Measurements from ENCODE around the gene MCF2L. TPM values are rescaled to one million over a fixed set of nuclear protein-coding genes. Genes with fewer than 3 reads are reported as not detected.

MCF2L gene
- total RNA-seq, 1 donor from 2014 or later, result 49.5 TPM

GRCh38 chr13:112991609-112992008 is 22.6 kb downstream of the MCF2L start:
- intact Hi-C loops (cut with micrococcal nuclease), result no loop called here
- no peak for DNase-seq
- ATAC-seq, result no peak

GRCh38 chr13:112992931-112993680 is 24.1 kb downstream of the MCF2L start:
- intact Hi-C loops (cut with micrococcal nuclease), result no loop called here
- no peak for DNase-seq
- no peak for ATAC-seq

GRCh38 chr13:112994084-112994780 is 25.2 kb downstream of the MCF2L start:
- ATAC-seq (no peak), DNase-seq (no peak)
- intact Hi-C loops (cut with micrococcal nuclease), result no loop called here

- intact Hi-C loops (cut with micrococcal nuclease), result no loop called here
- DNase-seq (no peak), ATAC-seq (no peak)
Observed at GRCh38 chr13:112994781-112995355, 25.9 kb downstream of the MCF2L start.

GRCh38 chr13:112995395-112996191 is 26.6 kb downstream of the MCF2L start:
- intact Hi-C loops (cut with micrococcal nuclease), result no loop called here
- ATAC-seq, result no peak
- no peak for DNase-seq

- intact Hi-C loops (cut with micrococcal nuclease), result no loop called here
- ATAC-seq (no peak), DNase-seq (no peak)
Observed at GRCh38 chr13:112996671-112997091, 27.7 kb downstream of the MCF2L start.

- DNase-seq (no peak), ATAC-seq (no peak)
- intact Hi-C loops (cut with micrococcal nuclease), result no loop called here
Observed at GRCh38 chr13:112997188-112998130, 28.4 kb downstream of the MCF2L start.

GRCh38 chr13:112998521-112999280 is 29.7 kb downstream of the MCF2L start:
- ATAC-seq, result no peak
- intact Hi-C loops (cut with micrococcal nuclease), result no loop called here
- DNase-seq, result no peak

- intact Hi-C loops (cut with micrococcal nuclease), result no loop called here
- ATAC-seq, result no peak
- no peak for DNase-seq
Observed at GRCh38 chr13:112999414-113000177, 30.6 kb downstream of the MCF2L start.

GRCh38 chr13:113000575-113000974 is 31.6 kb downstream of the MCF2L start:
- ATAC-seq (peak; percentile 6), DNase-seq (no peak)
- intact Hi-C loops (cut with micrococcal nuclease), result no loop called here

GRCh38 chr13:113001241-113002140 is 32.5 kb downstream of the MCF2L start:
- intact Hi-C loops (cut with micrococcal nuclease), result no loop called here
- DNase-seq (peak; percentile 63), ATAC-seq (peak; percentile 79)

GRCh38 chr13:113002206-113002912 is 33.3 kb downstream of the MCF2L start:
- ATAC-seq, result peak; percentile 23
- no peak for DNase-seq
- intact Hi-C loops (cut with micrococcal nuclease), result no loop called here

GRCh38 chr13:113002913-113003290 is 33.9 kb downstream of the MCF2L start:
- DNase-seq (no peak), ATAC-seq (no peak)
- intact Hi-C loops (cut with micrococcal nuclease), result no loop called here

GRCh38 chr13:113004126-113004525 is 35.1 kb downstream of the MCF2L start:
- intact Hi-C loops (cut with micrococcal nuclease), result no loop called here
- DNase-seq (no peak), ATAC-seq (no peak)

GRCh38 chr13:113005076-113005865 is 36.3 kb downstream of the MCF2L start:
- no peak for ATAC-seq
- intact Hi-C loops (cut with micrococcal nuclease), result no loop called here
- DNase-seq, result no peak
